HepG2 (cell line): ENCODE measurements around the gene GPR119. TPM values are rescaled to one million over a fixed set of nuclear protein-coding genes. Genes with fewer than 3 reads are reported as not detected.

Source experiments
- CEBPB ChIP-seq: IDR thresholded peaks from 2 replicates; pipeline ENCODE4 v1.6.1; 2011; ENCODE audit warnings: low read depth, low read length, improper control_type of control experiment, borderline replicate concordance
- GTF2F1 ChIP-seq: fragments of 150-350 bp; IDR thresholded peaks from 2 replicates; pipeline ENCODE4 v1.6.1; 2014; ENCODE audit warnings: low read length
- GTF3A ChIP-seq: sonication (generic); formaldehyde crosslinking; conservative IDR thresholded peaks from 2 replicates; pipeline ENCODE4 v1.4.0; 2020; ENCODE audit warnings: mild to moderate bottlenecking, missing genetic modification reagents
- JUNB ChIP-seq: sonication (generic); formaldehyde crosslinking; IDR thresholded peaks from 2 replicates; pipeline ENCODE4 v1.8.0; 2022; ENCODE audit warnings: missing genetic modification reagents, mild to moderate bottlenecking, borderline replicate concordance
- KAT8 ChIP-seq: IDR thresholded peaks from 2 replicates; pipeline ENCODE4 v1.6.1; 2016; ENCODE audit warnings: missing genetic modification reagents, missing compliant biosample characterization
- MAF1 ChIP-seq: sonication (generic); formaldehyde crosslinking; IDR thresholded peaks from 2 replicates; pipeline ENCODE4 v1.5.0; 2020; ENCODE audit warnings: missing genetic modification reagents, borderline replicate concordance
- POGK ChIP-seq: sonication (generic); formaldehyde crosslinking; conservative IDR thresholded peaks from 2 replicates; pipeline ENCODE4 v1.8.0; 2022; ENCODE audit warnings: mild to moderate bottlenecking, moderate library complexity, missing genetic modification reagents
- ZEB1 ChIP-seq: IDR thresholded peaks from 2 replicates; pipeline ENCODE4 v1.6.1; 2012; ENCODE audit warnings: mild to moderate bottlenecking, low read depth, inconsistent platforms; ENCODE audit not compliant: insufficient replicate concordance
- ZNF101 ChIP-seq: sonication (generic); formaldehyde crosslinking; IDR thresholded peaks from 2 replicates; pipeline ENCODE4 v1.4.0; 2020; ENCODE audit warnings: mild to moderate bottlenecking, low read depth, missing genetic modification reagents, borderline replicate concordance
- ZNF121 ChIP-seq: sonication (generic); formaldehyde crosslinking; IDR thresholded peaks from 2 replicates; pipeline ENCODE4 v1.5.0; 2020; ENCODE audit warnings: mild to moderate bottlenecking, missing genetic modification reagents
- ZNF251 ChIP-seq: sonication (generic); formaldehyde crosslinking; IDR thresholded peaks from 2 replicates; pipeline ENCODE4 v1.9.0; 2021; ENCODE audit warnings: mild to moderate bottlenecking, missing genetic modification reagents
- ZNF292 ChIP-seq: sonication (generic); formaldehyde crosslinking; IDR thresholded peaks from 2 replicates; pipeline ENCODE4 v1.8.1; 2022; ENCODE audit warnings: mild to moderate bottlenecking, low read depth, missing genetic modification reagents, borderline replicate concordance
- ZNF3 ChIP-seq: IDR thresholded peaks from 2 replicates; pipeline ENCODE4 v1.7.0; 2017; ENCODE audit warnings: inconsistent platforms
- ZNF407 ChIP-seq: sonication (generic); formaldehyde crosslinking; IDR thresholded peaks from one replicate; pipeline ENCODE4 v1.5.1; 2020; ENCODE audit warnings: mild to moderate bottlenecking, missing genetic modification reagents; ENCODE audit errors: not compliant biosample characterization
- ZNF737 ChIP-seq: sonication (generic); formaldehyde crosslinking; IDR thresholded peaks from 2 replicates; pipeline ENCODE4 v1.5.0; 2020; ENCODE audit warnings: missing genetic modification reagents, mild to moderate bottlenecking, borderline replicate concordance
- ZSCAN20 ChIP-seq: sonication (generic); formaldehyde crosslinking; IDR thresholded peaks from 2 replicates; pipeline ENCODE4 v1.4.0; 2020; ENCODE audit warnings: missing genetic modification reagents, mild to moderate bottlenecking, borderline replicate concordance
- polyA plus RNA-seq, 8 experiments: library from polyadenylated mRNA; depleted of rRNA in 3 of 8; stranded (reverse) in 7 of 8; unstranded in 1 of 8; fragments of >200 nt; fragmentation: Illumina TruSeq in 4 of 8; extraction: Trizol in 4 of 8; gene quantifications; 2 replicates each; pipeline versions ENCODE4 v1.2.1 to v1.2.3, GENCODE V29; 2011 to 2016; ENCODE audit warnings: low read depth in 4 of 8, missing spikeins in 1 of 8, mixed read lengths in 1 of 8; ENCODE audit not compliant: insufficient read depth in 1 of 8
- total RNA-seq, 5 experiments: library from RNA; depleted of rRNA; stranded (reverse); fragments of >200 nt; fragmentation: Illumina TruSeq; extraction: Trizol; gene quantifications; 2 replicates each; pipeline ENCODE4 v1.2.3, GENCODE V29; 2016; ENCODE audit warnings: low read depth in 1 of 5

The GPR119 gene
- total and polyA plus RNA-seq, 2 of the 13 experiments (the other 11 are each of a cell fraction or from before 2014, with no cell fraction given), result 2.6 to 5.5 TPM

GRCh38 chrX:130339408-130340222, 45.9 kb downstream of the GPR119 start, which contains the start of gene SLC25A14 (continued):
- no peak for TF ChIP-seq GTF2F1
- no peak for TF ChIP-seq ZNF3 (CRISPR knock-in tag)
- no peak for TF ChIP-seq ZSCAN20
- no peak for TF ChIP-seq POGK
- TF ChIP-seq KAT8 (CRISPR knock-in tag), result peak; percentile 90
- no peak for TF ChIP-seq JUNB (CRISPR knock-in tag)
- no peak for TF ChIP-seq MAF1 (CRISPR knock-in tag)
- no peak for TF ChIP-seq ZNF737 (CRISPR knock-in tag)
- TF ChIP-seq ZNF121 (CRISPR knock-in tag), result no peak
- TF ChIP-seq CEBPB, result no peak
- TF ChIP-seq GTF3A (CRISPR knock-in tag), result no peak
- TF ChIP-seq ZNF407, result no peak
- no peak for TF ChIP-seq ZEB1
- TF ChIP-seq ZNF101, result no peak
- no peak for TF ChIP-seq ZNF292 (CRISPR knock-in tag)
- no peak for TF ChIP-seq ZNF251
